GM21360 (cell line): Measurements from ENCODE around the gene CD160.
"Not testable (repeated sequence)": the region's sequence is repeated elsewhere in the genome, so short reads cannot be mapped to it uniquely, and the experiment has no call there.

Experiments used
- ATAC-seq: cut with Tn5 transposase; IDR thresholded peaks from one replicate; pipeline ENCODE4 v1.9.1; 2021; ENCODE audit warnings: mild to moderate bottlenecking, moderate library complexity; ENCODE audit not compliant: unreplicated experiment

CD160 gene, protein sequence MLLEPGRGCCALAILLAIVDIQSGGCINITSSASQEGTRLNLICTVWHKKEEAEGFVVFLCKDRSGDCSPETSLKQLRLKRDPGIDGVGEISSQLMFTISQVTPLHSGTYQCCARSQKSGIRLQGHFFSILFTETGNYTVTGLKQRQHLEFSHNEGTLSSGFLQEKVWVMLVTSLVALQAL

DNA sequence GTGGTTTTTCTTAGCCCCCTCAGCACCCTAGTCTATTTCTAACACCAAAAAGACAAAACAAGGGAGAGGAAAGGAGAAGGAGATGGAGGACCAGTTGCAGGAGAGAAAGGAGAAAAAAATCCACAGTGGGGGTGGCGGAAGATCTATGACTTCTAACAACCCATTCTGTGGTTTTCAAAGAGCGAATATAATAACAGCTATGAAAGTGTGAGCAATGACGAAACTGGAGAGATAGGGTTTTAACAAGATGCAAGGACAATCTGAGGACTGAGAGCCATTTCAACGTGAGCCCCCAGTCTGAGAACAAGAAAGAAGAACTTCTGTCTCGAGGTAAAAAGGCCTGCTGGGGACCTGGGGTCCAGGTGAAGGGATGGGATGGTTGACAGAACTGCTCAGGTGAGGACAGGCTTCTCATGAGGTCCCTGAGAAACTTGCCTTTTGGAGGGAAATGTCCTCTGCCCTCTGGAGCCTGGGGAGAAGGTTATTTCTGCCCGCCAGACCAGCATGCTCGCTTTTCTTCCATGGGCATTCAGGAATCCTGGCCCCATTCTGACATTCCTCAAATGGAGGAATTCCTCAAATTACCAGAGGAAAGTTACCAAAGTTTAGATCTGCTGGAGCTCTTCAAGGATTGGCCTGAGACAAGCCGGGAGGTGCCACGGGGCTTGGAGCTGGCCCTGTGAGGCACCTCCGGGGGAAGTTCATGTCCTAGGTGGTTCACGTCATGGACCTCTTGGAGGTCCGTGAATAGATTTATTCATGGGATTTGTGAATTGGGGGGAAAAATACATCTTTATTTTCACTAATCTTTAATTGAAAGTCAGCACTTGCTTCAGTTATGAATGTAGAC is at the start of gene CD160:
Gene CD160, plus strand, starts transcription at position 270 of the 850 bp plus-strand sequence. CDS start 8,829 bp downstream, outside the sequence.
- no peak for ATAC-seq

DNA sequence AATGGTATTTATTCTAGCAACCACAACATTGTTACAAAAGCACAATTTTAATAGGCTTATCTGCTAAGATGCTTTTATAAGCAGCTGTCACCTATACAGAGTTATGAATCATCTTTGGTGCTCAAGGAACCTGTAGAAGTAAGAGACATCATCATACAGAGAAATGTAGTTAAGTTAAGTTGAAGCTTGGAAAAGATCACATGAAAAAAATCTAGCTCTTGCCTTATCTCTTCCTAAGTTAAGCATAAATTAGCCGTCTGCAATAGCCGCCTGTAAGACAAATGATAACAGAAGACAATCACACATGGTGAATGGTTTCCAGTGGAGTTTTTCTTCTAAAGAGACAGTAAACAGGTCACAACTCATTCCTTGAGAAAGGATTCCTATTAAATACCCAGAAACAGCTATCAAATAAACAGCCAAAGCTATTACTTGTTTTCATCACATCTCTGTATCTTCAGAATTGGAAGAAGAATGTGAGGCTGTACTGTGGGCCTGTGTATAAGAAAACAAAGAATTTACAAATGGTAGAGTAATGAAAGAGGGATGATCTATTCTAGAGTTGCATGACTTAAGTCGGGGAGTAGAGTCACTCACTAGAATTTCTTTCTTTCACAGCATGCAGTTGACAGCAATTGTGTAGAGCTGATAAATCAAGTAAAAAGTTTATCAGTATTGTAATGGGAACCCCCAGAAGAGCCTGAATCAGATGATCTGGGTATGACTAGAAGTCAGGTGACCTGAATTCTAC is 48.1 kb upstream of the CD160 start:
- ATAC-seq = not testable (repeated sequence)

DNA sequence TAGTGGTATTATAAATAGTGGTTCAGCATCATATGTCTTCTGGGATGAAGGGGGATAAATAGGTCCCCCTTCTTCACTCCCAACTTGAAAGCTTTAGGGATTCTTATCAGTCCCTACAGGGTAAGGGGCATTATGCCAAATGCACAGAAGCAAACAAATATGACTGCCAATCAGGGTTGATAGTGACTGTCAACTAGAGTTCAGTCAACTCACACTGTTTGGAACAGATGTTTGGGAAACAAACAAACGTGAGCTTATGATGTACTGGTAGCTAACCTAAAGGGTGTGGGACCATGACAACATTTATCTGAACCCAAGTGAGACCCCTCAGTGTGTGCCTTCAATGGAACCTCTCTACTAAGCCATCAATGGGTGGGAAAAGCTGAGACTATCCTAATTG is 46.1 kb upstream of the CD160 start:
- ATAC-seq = not testable (repeated sequence)

GRCh38 chr1:145684858-145685257 is 34.4 kb upstream of the CD160 start:
- not testable (repeated sequence) for ATAC-seq

DNA sequence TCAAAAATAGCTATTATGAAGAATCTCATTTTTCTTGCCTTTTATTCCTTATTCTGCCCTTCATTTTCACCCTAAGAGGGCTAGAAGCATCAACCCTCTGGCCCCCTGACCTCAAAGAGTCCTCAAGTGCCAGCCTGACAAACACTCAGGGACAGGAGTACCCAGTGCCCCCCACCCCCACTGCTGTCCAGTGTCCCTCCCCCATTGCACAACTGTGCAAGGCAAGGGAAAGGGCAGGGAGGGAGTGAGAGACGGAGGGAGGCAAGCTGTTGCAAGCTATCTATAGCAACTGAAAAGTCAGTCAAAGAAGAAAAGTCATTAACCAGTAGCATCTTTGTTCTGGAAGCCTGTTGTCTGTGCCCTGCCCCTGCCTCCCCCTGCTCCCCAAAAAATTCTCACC is 33.2 kb upstream of the CD160 start:
- ATAC-seq = not testable (repeated sequence)

- no peak for ATAC-seq
Measured at GRCh38 chr1:145688328-145688727, 31.0 kb upstream of the CD160 start.

- ATAC-seq = no peak
Measured at GRCh38 chr1:145688924-145689323, 30.4 kb upstream of the CD160 start.

DNA sequence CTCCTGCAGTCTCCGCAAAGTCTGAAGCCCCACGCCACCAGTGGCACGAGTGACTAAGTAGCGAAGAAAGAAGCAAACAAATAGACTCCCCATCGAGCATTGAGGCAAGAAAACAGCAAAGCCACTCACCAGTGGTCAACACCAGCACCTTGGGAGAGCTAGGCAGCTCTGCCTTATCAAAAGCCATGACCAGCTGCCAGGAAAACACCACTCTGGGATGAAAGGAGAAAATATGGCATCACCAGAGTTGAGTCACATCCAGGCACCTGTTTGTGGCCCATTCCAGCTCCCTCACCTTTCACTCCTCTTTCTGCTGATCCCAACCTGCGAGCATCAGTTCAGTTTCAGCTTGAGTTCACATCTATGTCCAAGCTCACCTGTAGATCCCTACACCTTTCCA is 29.4 kb upstream of the CD160 start:
- ATAC-seq = no peak

DNA sequence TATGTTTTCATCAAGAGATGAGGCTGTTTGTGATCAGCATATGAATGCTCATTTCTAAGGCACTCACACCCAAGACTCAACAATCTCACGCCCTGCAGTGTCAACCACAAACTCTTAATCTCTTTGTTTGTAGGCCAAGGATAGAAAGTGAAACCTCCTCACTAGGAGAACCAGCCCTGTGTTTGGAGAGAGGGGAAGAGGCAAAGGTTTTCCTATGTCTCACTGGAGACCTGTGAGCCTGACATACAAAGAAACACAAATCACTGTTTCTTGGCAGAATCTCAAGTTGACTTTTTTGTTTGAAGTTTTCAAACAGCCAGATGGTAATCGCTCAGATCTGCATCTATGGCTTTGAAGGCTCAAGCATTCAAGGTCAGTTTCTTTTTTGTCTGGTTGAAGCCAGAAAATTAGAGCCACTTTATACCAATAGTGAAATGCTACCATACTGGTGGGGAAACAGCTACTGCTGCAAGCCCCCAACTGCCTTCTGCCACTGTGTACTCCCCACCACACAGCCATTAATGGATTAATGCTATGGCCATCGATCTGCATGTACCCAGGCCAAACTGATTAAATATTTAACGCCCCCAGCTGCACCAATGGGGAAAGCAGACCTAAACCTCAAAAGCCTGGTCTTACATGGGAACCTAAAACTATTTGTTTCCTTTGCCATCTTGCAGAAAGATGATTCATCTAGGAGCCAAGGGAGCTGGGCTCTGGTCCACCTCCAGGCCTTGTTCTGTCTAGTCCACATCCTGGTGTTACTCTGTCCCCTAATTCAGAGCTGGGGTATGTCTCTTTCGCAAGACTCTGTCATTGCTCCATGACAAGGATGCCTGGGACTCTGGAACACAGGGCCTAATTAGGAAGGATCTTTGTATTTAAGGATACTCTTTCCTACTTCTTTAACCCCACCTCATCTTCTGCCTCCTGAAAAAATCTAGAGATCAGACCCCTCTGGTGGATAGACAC is 28.4 kb upstream of the CD160 start:
- no peak for ATAC-seq

DNA sequence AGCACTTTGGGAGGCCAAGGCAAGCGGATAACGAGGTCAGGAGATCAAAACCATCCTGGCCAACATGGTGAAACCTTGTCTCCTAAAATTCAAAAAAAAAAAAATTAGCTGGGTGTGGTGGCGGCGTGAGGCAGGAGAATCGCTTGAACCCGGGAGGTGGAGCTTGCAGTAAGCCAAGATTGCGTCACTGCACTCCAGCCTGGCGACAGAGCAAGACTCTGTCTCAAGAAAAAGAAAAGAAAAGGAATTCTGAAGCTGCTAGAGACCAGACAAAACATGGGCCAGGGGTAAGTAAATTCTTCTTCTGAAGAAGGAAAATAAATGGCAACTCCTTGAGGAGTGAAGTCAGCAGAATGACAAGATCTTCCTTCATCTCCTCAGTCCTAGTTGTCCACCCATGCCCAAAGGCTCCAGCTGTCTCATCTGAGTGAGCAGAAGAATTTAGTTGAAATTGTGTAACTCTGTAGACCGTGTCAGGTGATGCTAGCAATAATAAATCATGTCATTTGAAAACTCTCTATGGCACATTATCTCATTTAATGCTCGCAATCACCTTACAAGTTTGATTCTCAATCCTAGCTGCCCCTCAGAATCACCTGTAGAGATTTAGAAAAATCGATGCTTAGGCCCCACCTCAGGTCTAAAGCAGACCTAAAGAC is 26.4 kb upstream of the CD160 start:
- ATAC-seq = no peak

- ATAC-seq = no peak
Measured at GRCh38 chr1:145695821-145696629, 23.3 kb upstream of the CD160 start.

- ATAC-seq = no peak
Measured at GRCh38 chr1:145696630-145696960, 22.7 kb upstream of the CD160 start.

DNA sequence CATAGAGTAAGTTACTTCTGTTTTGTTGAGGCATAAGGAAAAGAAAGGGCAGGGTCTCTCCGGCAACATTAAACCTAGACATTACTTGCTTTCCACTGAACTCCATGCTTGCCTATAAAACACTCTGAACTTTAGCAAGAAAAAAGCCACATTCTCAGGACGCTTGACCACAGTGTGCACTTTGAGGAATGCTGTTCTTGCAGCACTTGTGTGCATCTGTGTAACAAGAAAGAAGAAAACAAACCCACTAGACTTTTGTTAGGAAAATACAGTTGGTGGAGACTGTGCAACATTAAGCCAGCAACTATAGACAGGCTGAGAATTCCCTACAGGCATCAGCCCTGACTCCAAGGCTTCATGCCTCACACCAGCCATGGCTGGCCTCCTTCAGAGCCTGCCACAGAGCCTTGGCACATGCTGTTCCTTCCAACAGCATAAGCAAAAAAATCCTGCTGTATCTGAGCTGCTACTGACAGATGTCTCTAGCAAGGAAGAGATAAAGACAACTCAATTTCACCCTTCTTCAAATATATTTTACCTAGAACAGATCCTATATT is 17.9 kb upstream of the CD160 start:
- ATAC-seq = no peak

DNA sequence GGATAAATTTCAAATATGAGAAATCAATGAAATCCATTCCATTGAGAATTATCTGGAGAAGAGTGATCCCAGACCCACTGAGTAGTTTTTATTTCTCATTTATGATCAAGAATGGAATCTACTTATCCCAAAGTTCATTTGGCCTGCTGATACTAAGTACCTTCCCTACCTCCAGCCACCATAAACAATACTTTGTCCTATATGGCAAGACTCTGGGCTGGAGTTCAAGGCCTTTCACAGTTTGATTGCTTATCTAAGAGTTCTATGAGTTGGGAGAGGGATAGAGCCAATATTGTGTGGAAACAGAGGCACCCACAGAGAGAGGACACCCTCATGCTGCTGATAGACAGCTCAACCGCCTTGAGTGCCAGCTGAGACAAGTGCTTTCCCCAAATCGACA is 17.2 kb upstream of the CD160 start:
- no peak for ATAC-seq

GRCh38 chr1:145702826-145703225 is 16.5 kb upstream of the CD160 start:
- ATAC-seq = no peak

DNA sequence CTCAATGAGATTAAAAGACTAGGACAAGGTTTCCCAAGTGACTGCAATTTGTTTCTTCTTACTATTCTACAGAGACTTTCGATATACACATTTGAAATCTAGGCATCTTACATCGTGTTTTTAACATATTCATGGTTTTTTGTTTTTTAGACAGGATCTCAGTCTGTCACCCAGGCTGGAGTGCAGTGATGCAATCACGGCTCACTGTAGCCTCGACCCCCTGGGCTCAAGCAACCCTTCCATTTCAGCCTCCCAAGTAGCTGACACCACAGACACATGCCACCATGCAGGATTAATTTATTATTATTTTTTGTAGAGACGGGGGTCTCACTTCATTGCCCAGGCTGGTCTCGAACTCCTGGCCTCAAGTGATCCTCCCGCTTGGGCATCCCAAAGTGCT is 13.7 kb upstream of the CD160 start:
- no peak for ATAC-seq

GRCh38 chr1:145706086-145706664 is 13.1 kb upstream of the CD160 start:
- ATAC-seq = no peak

- ATAC-seq = no peak
Measured at GRCh38 chr1:145707183-145707867, 12.0 kb upstream of the CD160 start, which contains the start of gene PDZK1. PDZK1 (minus strand) TSS chr1:145707368; CDS start chr1:145688021, 19,347 bp downstream.
